HepG2 (cell line): Measurements from ENCODE around the gene RAB17. TPM values are rescaled to one million over a fixed set of nuclear protein-coding genes. Genes with fewer than 3 reads are reported as not detected.
A peak's percentile ranks its signal among the peaks of the same experiment; 100 is the strongest.

ENCODE experiments used
- FIP1L1 ChIP-seq: fragments of 200-400 bp; formaldehyde crosslinking; IDR thresholded peaks from 2 replicates; pipeline ENCODE4 v1.6.1; 2018; ENCODE audit warnings: low read depth, mild to moderate bottlenecking, low read length, moderate library complexity, borderline replicate concordance; ENCODE audit not compliant: insufficient read depth
- FLYWCH1 ChIP-seq: sonication (generic); formaldehyde crosslinking; IDR thresholded peaks from 2 replicates; pipeline ENCODE4 v1.8.1; 2023; ENCODE audit warnings: mild to moderate bottlenecking, missing genetic modification reagents
- MEF2D ChIP-seq: sonication (generic); formaldehyde crosslinking; IDR thresholded peaks from 2 replicates; pipeline ENCODE4 v1.5.1; 2020; ENCODE audit warnings: mild to moderate bottlenecking, missing genetic modification reagents
- PCBP1 ChIP-seq: fragments of 200-400 bp; formaldehyde crosslinking; IDR thresholded peaks from 2 replicates; pipeline ENCODE4 v1.6.1; 2017; ENCODE audit warnings: mild to moderate bottlenecking, low read depth, low read length, borderline replicate concordance
- RFX3 ChIP-seq: IDR thresholded peaks from 2 replicates; pipeline ENCODE4 v1.6.1; 2016; ENCODE audit warnings: missing biosample characterization, missing genetic modification reagents
- SKIL ChIP-seq: sonication (generic); formaldehyde crosslinking; IDR thresholded peaks from 2 replicates; pipeline ENCODE4 v1.8.0; 2022; ENCODE audit warnings: missing genetic modification reagents, mild to moderate bottlenecking, moderate library complexity, borderline replicate concordance
- TBX2 ChIP-seq: sonication (generic); formaldehyde crosslinking; IDR thresholded peaks from 2 replicates; pipeline ENCODE4 v1.5.0; 2020; ENCODE audit warnings: missing genetic modification reagents, mild to moderate bottlenecking, borderline replicate concordance
- ZEB1 ChIP-seq: IDR thresholded peaks from 2 replicates; pipeline ENCODE4 v1.6.1; 2012; ENCODE audit warnings: mild to moderate bottlenecking, low read depth, inconsistent platforms; ENCODE audit not compliant: insufficient replicate concordance
- ZNF230 ChIP-seq: sonication (generic); formaldehyde crosslinking; IDR thresholded peaks from 2 replicates; pipeline ENCODE4 v1.4.0; 2020; ENCODE audit warnings: mild to moderate bottlenecking, missing genetic modification reagents
- ZNF251 ChIP-seq: sonication (generic); formaldehyde crosslinking; IDR thresholded peaks from 2 replicates; pipeline ENCODE4 v1.9.0; 2021; ENCODE audit warnings: mild to moderate bottlenecking, missing genetic modification reagents
- ZNF607 ChIP-seq: sonication (generic); formaldehyde crosslinking; IDR thresholded peaks from 2 replicates; pipeline ENCODE4 v1.5.1; 2020; ENCODE audit warnings: missing genetic modification reagents, mild to moderate bottlenecking, borderline replicate concordance
- polyA plus RNA-seq, 8 experiments: library from polyadenylated mRNA; depleted of rRNA in 3 of 8; stranded (reverse) in 7 of 8; unstranded in 1 of 8; fragments of >200 nt; fragmentation: Illumina TruSeq in 4 of 8; extraction: Trizol in 4 of 8; gene quantifications; 2 replicates each; pipeline versions ENCODE4 v1.2.1 to v1.2.3, GENCODE V29; 2011 to 2016; ENCODE audit warnings: low read depth in 4 of 8, missing spikeins in 1 of 8, mixed read lengths in 1 of 8; ENCODE audit not compliant: insufficient read depth in 1 of 8
- total RNA-seq, 5 experiments: library from RNA; depleted of rRNA; stranded (reverse); fragments of >200 nt; fragmentation: Illumina TruSeq; extraction: Trizol; gene quantifications; 2 replicates each; pipeline ENCODE4 v1.2.3, GENCODE V29; 2016; ENCODE audit warnings: low read depth in 1 of 5
- TF ChIP-seq, protein P1 (sequence below), 2 experiments: fragments of 450-650 bp in 1 of 2; sonication (generic) in 1 of 2; formaldehyde crosslinking in 1 of 2; IDR thresholded peaks; 2 replicates each; pipeline versions ENCODE4 v1.6.1 to v1.8.0; 2016 to 2022; ENCODE audit warnings: antibody characterized with exemption in 1 of 2, mild to moderate bottlenecking in 1 of 2, missing genetic modification reagents in 1 of 2
- TF ChIP-seq, protein P2 (sequence below): sonication (generic); formaldehyde crosslinking; IDR thresholded peaks from 2 replicates; pipeline ENCODE4 v1.4.0; 2020; ENCODE audit warnings: mild to moderate bottlenecking, missing genetic modification reagents

RAB17 gene
- total and polyA plus RNA-seq, 2 of the 13 experiments (the other 11 are each of a cell fraction or from before 2014, with no cell fraction given) = 68.0 to 124 TPM

DNA sequence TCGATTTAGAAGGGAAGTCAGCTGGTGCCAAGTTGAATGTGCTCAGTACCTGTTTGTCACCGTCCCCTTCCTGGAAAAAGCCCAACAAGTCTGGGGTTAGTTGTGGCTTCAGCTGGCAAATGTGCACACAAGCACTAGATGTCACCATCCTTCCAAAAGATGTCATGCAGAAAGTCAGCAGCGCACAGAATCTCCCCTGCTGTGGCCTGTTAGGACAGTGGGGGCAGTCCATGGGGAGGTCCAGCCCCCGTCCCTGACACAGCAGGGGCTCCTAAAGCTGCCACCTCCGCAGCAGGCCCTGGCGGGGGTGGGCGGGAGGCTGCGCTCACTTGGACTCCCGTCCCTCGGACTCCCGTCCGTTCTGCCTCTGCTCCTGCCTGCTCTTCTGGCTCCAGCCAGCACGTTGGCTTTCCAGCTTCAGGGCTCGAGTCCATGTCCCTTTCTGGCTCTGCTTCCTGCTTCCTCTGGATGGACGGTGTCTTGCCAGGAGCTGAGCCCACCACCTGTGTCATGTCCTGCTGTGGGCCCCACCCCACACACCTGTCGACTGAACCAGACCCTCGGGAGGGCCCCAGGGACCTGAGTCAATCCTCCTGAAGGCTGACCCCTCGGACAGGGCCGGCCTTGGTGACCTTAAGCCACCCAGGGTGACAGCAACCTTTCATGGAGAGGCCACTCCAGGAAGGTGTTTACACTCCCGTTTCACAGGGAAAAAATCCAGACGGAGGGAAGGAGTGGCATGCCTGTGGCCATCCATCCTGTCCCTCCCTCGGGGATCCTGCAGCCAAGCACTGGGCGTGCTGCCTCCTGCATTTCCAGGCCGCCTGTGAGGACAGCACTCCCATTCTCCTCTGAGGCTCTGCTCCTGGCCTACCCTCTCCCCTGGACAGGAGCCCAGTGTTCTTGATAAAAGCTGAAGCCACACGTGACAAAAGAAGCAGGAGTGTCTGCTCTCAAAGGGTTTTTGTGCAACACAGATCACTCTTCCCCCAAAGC lies 8.5 kb downstream of the RAB17 start (continued):
- TF ChIP-seq, protein P1, sequence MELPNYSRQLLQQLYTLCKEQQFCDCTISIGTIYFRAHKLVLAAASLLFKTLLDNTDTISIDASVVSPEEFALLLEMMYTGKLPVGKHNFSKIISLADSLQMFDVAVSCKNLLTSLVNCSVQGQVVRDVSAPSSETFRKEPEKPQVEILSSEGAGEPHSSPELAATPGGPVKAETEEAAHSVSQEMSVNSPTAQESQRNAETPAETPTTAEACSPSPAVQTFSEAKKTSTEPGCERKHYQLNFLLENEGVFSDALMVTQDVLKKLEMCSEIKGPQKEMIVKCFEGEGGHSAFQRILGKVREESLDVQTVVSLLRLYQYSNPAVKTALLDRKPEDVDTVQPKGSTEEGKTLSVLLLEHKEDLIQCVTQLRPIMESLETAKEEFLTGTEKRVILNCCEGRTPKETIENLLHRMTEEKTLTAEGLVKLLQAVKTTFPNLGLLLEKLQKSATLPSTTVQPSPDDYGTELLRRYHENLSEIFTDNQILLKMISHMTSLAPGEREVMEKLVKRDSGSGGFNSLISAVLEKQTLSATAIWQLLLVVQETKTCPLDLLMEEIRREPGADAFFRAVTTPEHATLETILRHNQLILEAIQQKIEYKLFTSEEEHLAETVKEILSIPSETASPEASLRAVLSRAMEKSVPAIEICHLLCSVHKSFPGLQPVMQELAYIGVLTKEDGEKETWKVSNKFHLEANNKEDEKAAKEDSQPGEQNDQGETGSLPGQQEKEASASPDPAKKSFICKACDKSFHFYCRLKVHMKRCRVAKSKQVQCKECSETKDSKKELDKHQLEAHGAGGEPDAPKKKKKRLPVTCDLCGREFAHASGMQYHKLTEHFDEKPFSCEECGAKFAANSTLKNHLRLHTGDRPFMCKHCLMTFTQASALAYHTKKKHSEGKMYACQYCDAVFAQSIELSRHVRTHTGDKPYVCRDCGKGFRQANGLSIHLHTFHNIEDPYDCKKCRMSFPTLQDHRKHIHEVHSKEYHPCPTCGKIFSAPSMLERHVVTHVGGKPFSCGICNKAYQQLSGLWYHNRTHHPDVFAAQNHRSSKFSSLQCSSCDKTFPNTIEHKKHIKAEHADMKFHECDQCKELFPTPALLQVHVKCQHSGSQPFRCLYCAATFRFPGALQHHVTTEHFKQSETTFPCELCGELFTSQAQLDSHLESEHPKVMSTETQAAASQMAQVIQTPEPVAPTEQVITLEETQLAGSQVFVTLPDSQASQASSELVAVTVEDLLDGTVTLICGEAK (IDR thresholded peaks at IDR 0.05) = no peak
- TF ChIP-seq, protein P1 (CRISPR knock-in tag; IDR thresholded peaks at IDR 0.05) = no peak
- TF ChIP-seq TBX2 (CRISPR knock-in tag) (peak; percentile 67; the same call in 1 of the 2 replicates), PCBP1 (no peak), MEF2D (peak; percentile 58; the same call in 1 of the 2 replicates), FLYWCH1 (no peak), RFX3 (CRISPR knock-in tag) (no peak), ZNF251 (CRISPR knock-in tag) (no peak), ZNF607 (no peak), ZEB1 (peak; percentile 77), ZNF230 (CRISPR knock-in tag) (0 out of 2 replicates have a peak, but pooled peaks have one; percentile 32), SKIL (CRISPR knock-in tag) (peak; percentile 80), FIP1L1 (no peak)
- TF ChIP-seq, protein P2, sequence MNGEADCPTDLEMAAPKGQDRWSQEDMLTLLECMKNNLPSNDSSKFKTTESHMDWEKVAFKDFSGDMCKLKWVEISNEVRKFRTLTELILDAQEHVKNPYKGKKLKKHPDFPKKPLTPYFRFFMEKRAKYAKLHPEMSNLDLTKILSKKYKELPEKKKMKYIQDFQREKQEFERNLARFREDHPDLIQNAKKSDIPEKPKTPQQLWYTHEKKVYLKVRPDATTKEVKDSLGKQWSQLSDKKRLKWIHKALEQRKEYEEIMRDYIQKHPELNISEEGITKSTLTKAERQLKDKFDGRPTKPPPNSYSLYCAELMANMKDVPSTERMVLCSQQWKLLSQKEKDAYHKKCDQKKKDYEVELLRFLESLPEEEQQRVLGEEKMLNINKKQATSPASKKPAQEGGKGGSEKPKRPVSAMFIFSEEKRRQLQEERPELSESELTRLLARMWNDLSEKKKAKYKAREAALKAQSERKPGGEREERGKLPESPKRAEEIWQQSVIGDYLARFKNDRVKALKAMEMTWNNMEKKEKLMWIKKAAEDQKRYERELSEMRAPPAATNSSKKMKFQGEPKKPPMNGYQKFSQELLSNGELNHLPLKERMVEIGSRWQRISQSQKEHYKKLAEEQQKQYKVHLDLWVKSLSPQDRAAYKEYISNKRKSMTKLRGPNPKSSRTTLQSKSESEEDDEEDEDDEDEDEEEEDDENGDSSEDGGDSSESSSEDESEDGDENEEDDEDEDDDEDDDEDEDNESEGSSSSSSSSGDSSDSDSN (CRISPR knock-in tag) = peak; percentile 62; the same call in 1 of the 2 replicates
